GM12878 (cell line): ENCODE results near the gene MRC2. TPM values are rescaled to one million over a fixed set of nuclear protein-coding genes. Genes with fewer than 3 reads are reported as not detected.

Experiments used
- ATAC-seq: fragments of 200-7000 bp; cut with Tn5 transposase; 3 replicates; pipeline ENCODE4 v1.9.1; 2020; ENCODE audit warnings: mild to moderate bottlenecking, moderate library complexity
- BruUV-seq: library from RNA; stranded (reverse); fragments of 400-500 nt; replicated peaks from 2 replicates; lab custom pipeline; 2021; lab: Mats Ljungman, UMichigan
- CTCF ChIA-PET: fragments of 300-600 bp; sonication (Branson Sonifier 250); formaldehyde crosslinking; extraction: SDS; loops from one replicate; lab custom pipeline; 2021; ENCODE audit warnings: inconsistent platforms; lab: Yijun Ruan, JAX
- POLR2A ChIA-PET: fragments of 350-600 bp; formaldehyde crosslinking; extraction: SDS; loops from one replicate; lab custom pipeline; 2021; ENCODE audit warnings: inconsistent platforms; lab: Charles Lee
- RAD21 ChIA-PET: fragments of 300-600 bp; sonication (Branson Sonifier 250); formaldehyde crosslinking; loops from one replicate; lab custom pipeline; 2023; ENCODE audit warnings: antibody characterized with exemption; ENCODE audit not compliant: unreplicated experiment; lab: Charles Lee
- SMC1A ChIA-PET: fragments of 300-600 bp; sonication (Branson Sonifier 250); formaldehyde crosslinking; loops from one replicate; lab custom pipeline; 2023; ENCODE audit not compliant: unreplicated experiment, uncharacterized antibody; lab: Charles Lee
- DNase-seq: peaks from one replicate; pipeline ENCODE4 v3.0.0-alpha.2; 2011; ENCODE audit warnings: low read depth, low spot score
- FAIRE-seq: peaks from 3 replicates; lab custom pipeline; 2011; peaks lifted over from hg19 to GRCh38; lab: Jason Lieb, UNC
- H2AFZ ChIP-seq: 2 replicates; pipeline ENCODE4 v1.6.0; 2011; ENCODE audit warnings: low read depth, low read length, control low read depth; ENCODE audit not compliant: control insufficient read depth
- H3K27ac ChIP-seq: 2 replicates; pipeline ENCODE4 v1.5.1; 2011; ENCODE audit warnings: control low read depth; ENCODE audit not compliant: control insufficient read depth, insufficient read depth
- H3K27me3 ChIP-seq, 2 experiments: replicated peaks in 1 of 2; 2 replicates each; pipeline versions ENCODE4 v1.6.0 to v1.6.1; 2011; ENCODE audit warnings: low read length in 1 of 2; ENCODE audit not compliant: control insufficient read depth in 2 of 2, insufficient read depth in 2 of 2
- H3K36me3 ChIP-seq, 2 experiments: 2 replicates each; pipeline ENCODE4 v1.5.1; 2011; ENCODE audit warnings: low read length in 1 of 2; ENCODE audit not compliant: control insufficient read depth in 2 of 2, insufficient read depth in 2 of 2
- H3K4me1 ChIP-seq: 2 replicates; pipeline ENCODE4 v1.6.1; 2011; ENCODE audit warnings: mild to moderate bottlenecking, low read length, moderate library complexity, mixed read lengths; ENCODE audit not compliant: control insufficient read depth, insufficient read depth
- H3K4me2 ChIP-seq: 2 replicates; pipeline ENCODE4 v1.6.0; 2011; ENCODE audit warnings: control low read depth; ENCODE audit not compliant: control insufficient read depth, insufficient read depth
- H3K4me3 ChIP-seq: fragments of 200-600 bp; sonication (generic); 2 replicates; pipeline ENCODE4 v1.5.1; 2016
- H3K79me2 ChIP-seq: 2 replicates; pipeline ENCODE4 v1.6.0; 2011; ENCODE audit warnings: low read length; ENCODE audit not compliant: control insufficient read depth, insufficient read depth
- H3K9ac ChIP-seq: 2 replicates; pipeline ENCODE4 v1.8.0; 2011; ENCODE audit warnings: low read length, control low read depth, mixed read lengths; ENCODE audit not compliant: control insufficient read depth, insufficient read depth
- H3K9me3 ChIP-seq: replicated peaks from 3 replicates; pipeline ENCODE4 v1.5.1; 2011; ENCODE audit warnings: mild to moderate bottlenecking, low read length; ENCODE audit not compliant: control insufficient read depth, insufficient read depth
- H4K20me1 ChIP-seq: 2 replicates; pipeline ENCODE4 v1.6.0; 2011; ENCODE audit not compliant: control insufficient read depth, insufficient read depth
- BACH1 ChIP-seq: fragments of 450-650 bp; IDR thresholded peaks from 2 replicates; pipeline ENCODE4 v1.6.1; 2017; ENCODE audit warnings: mild to moderate bottlenecking, borderline replicate concordance
- CHD2 ChIP-seq: IDR thresholded peaks from 2 replicates; pipeline ENCODE4 v1.6.1; 2011; ENCODE audit warnings: low read depth, low read length, improper control_type of control experiment, borderline replicate concordance
- CHD4 ChIP-seq: fragments of 200-600 bp; sonication (generic); IDR thresholded peaks from 2 replicates; pipeline ENCODE4 v1.6.1; 2016; ENCODE audit warnings: mild to moderate bottlenecking
- FOXM1 ChIP-seq: IDR thresholded peaks from 2 replicates; pipeline ENCODE4 v1.6.1; 2012; ENCODE audit warnings: low read depth, mild to moderate bottlenecking, inconsistent platforms, low read length, moderate library complexity
- KLF5 ChIP-seq: fragments of 450-650 bp; IDR thresholded peaks from 2 replicates; pipeline ENCODE4 v1.6.1; 2014; ENCODE audit warnings: mild to moderate bottlenecking; ENCODE audit not compliant: partially characterized antibody
- LARP7 ChIP-seq: fragments of 450-650 bp; IDR thresholded peaks from 2 replicates; pipeline ENCODE4 v1.6.1; 2017; ENCODE audit warnings: mild to moderate bottlenecking
- WRNIP1 ChIP-seq: IDR thresholded peaks from 2 replicates; pipeline ENCODE4 v1.6.1; 2011; ENCODE audit warnings: low read depth, low read length, improper control_type of control experiment, borderline replicate concordance
- YY1 ChIP-seq: IDR thresholded peaks from 2 replicates; pipeline ENCODE4 v1.6.1; 2011; ENCODE audit warnings: low read depth, mild to moderate bottlenecking, low read length
- WGBS: methylation state at CpG from one replicate; pipeline ENCODE4 v1.1.6; 2016; ENCODE audit warnings: low lambda C conversion rate; ENCODE audit not compliant: insufficient replicate concordance, insufficient coverage; ENCODE audit errors: missing lambda C conversion rate; 5-methylcytosine and 5-hydroxymethylcytosine counted together
- in situ Hi-C: fragments of 300-500 bp; cut with MboI; formaldehyde crosslinking; loops from 9 replicates; pipeline ENCODE4 v1.14.3; 2018; ENCODE audit warnings: mixed read lengths
- intact Hi-C: fragments of 100-400 bp; cut with micrococcal nuclease; formaldehyde crosslinking; loops from one replicate; pipeline ENCODE4 v1.14.2; 2022; ENCODE audit not compliant: unreplicated experiment
- polyA plus RNA-seq, 11 experiments: library from polyadenylated mRNA; depleted of rRNA in 4 of 11; unstranded in 6 of 11; stranded (reverse) in 5 of 11; fragments of >200 nt; fragmentation: Nextera tagmentation in 4 of 11; fragmentation: Illumina TruSeq in 1 of 11; extraction: Ambion mirVana in 4 of 11; extraction: Trizol in 1 of 11; gene quantifications; 1 replicate in 1 of 11; 2 replicates in 10 of 11; pipeline versions ENCODE4 v1.2.1 to v1.2.3, GENCODE V29; 2011 to 2016; ENCODE audit warnings: inconsistent platforms in 2 of 11, missing spikeins in 2 of 11, low read depth in 1 of 11
- total RNA-seq, 4 experiments: library from RNA; depleted of rRNA in 3 of 4; stranded (reverse); fragments of >200 nt in 3 of 4; fragmentation: Illumina TruSeq in 1 of 4; extraction: Trizol in 1 of 4; gene quantifications; 2 replicates each; pipeline versions ENCODE4 v1.2.1 to v1.2.3, GENCODE V29; 2013 to 2021
- TF ChIP-seq, protein P1 (sequence below): fragments of 150-350 bp; IDR thresholded peaks from 2 replicates; pipeline ENCODE4 v1.6.1; 2014; ENCODE audit warnings: mild to moderate bottlenecking, low read depth, low read length
- TF ChIP-seq, protein P2 (sequence below): fragments of 450-650 bp; formaldehyde crosslinking; IDR thresholded peaks from 2 replicates; pipeline ENCODE4 v1.5.0; 2022; ENCODE audit warnings: mild to moderate bottlenecking, missing genetic modification characterization
- TF ChIP-seq, protein P3 (sequence below): fragments of 450-650 bp; IDR thresholded peaks from 2 replicates; pipeline ENCODE4 v1.6.1; 2017; ENCODE audit warnings: mild to moderate bottlenecking, low read depth, inconsistent platforms; ENCODE audit not compliant: poor library complexity, severe bottlenecking
- TF ChIP-seq, protein P4 (sequence below): IDR thresholded peaks from 2 replicates; pipeline ENCODE4 v1.6.1; 2012; ENCODE audit warnings: low read depth, low read length, improper control_type of control experiment
- TF ChIP-seq, protein P5 (sequence below): fragments of 450-650 bp; IDR thresholded peaks from 2 replicates; pipeline ENCODE4 v1.6.1; 2017; ENCODE audit warnings: borderline replicate concordance

Gene MRC2
- total and polyA plus RNA-seq, 10 of the 15 experiments (the other 5 are each of a cell fraction or from before 2014, with no cell fraction given): 0.04 to 0.96 (median 0.30) TPM; not detected in 1

DNA sequence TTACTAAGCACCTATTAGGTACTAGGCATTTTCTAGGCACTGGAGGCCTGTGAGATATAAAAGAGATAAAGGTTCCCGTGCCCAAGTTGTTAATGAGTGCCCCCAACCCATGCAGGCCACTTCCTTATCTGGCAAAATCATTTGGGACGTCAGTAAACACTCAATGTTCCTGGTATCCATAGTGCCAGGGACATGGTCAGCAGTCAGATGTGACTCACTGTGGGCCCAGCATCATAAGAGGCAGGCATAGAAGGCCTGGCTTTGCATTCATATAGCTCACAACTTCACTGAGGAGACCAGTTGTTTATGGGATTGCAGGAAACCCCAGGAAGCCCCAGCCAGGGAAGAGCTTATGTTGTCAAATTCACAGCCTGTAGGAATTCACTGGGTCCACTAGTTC lies 81.1 kb downstream of the MRC2 start (continued):
- TF ChIP-seq, protein P1, sequence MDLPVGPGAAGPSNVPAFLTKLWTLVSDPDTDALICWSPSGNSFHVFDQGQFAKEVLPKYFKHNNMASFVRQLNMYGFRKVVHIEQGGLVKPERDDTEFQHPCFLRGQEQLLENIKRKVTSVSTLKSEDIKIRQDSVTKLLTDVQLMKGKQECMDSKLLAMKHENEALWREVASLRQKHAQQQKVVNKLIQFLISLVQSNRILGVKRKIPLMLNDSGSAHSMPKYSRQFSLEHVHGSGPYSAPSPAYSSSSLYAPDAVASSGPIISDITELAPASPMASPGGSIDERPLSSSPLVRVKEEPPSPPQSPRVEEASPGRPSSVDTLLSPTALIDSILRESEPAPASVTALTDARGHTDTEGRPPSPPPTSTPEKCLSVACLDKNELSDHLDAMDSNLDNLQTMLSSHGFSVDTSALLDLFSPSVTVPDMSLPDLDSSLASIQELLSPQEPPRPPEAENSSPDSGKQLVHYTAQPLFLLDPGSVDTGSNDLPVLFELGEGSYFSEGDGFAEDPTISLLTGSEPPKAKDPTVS: no peak
- TF ChIP-seq WRNIP1: no peak
- TF ChIP-seq YY1: no peak
- no peak for TF ChIP-seq BACH1
- no peak for TF ChIP-seq CHD2
- TF ChIP-seq, protein P2, sequence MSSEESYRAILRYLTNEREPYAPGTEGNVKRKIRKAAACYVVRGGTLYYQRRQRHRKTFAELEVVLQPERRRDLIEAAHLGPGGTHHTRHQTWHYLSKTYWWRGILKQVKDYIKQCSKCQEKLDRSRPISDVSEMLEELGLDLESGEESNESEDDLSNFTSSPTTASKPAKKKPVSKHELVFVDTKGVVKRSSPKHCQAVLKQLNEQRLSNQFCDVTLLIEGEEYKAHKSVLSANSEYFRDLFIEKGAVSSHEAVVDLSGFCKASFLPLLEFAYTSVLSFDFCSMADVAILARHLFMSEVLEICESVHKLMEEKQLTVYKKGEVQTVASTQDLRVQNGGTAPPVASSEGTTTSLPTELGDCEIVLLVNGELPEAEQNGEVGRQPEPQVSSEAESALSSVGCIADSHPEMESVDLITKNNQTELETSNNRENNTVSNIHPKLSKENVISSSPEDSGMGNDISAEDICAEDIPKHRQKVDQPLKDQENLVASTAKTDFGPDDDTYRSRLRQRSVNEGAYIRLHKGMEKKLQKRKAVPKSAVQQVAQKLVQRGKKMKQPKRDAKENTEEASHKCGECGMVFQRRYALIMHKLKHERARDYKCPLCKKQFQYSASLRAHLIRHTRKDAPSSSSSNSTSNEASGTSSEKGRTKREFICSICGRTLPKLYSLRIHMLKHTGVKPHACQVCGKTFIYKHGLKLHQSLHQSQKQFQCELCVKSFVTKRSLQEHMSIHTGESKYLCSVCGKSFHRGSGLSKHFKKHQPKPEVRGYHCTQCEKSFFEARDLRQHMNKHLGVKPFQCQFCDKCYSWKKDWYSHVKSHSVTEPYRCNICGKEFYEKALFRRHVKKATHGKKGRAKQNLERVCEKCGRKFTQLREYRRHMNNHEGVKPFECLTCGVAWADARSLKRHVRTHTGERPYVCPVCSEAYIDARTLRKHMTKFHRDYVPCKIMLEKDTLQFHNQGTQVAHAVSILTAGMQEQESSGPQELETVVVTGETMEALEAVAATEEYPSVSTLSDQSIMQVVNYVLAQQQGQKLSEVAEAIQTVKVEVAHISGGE: no peak

DNA sequence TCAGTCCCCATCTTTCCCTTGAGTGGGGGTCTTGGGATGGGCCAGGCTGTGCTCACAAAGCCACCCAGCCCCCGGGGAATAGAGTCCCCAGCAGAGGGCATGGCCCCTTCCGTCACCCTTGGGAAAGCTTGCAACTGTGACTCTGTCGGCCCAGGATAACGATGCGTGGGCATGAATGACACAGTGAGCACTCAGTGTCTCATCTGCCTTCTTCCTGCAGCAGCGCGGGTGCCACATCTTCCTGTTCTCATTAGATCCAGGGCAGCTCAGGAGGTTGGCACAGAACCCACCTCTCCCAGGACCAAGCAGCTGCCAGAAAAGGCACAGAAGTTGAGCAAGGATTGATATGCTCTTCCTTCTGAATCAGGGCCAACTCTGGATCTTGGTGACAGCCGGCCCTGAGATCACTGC lies 84.7 kb downstream of the MRC2 start:
- ATAC-seq (no peak), FAIRE-seq (no peak), DNase-seq (no peak)
- peaks cover 7% of the 10 kb centered on the region; the same call in 2 of the 3 replicates for H3K9me3 ChIP-seq
- POLR2A ChIA-PET: no interaction called here
- no peak overlapping the region for H3K4me2 ChIP-seq
- H3K27ac ChIP-seq: no peak overlapping the region
- CTCF ChIA-PET: no interaction called here
- H2AFZ ChIP-seq: no peak overlapping the region
- SMC1A ChIA-PET: no interaction called here
- H3K36me3 ChIP-seq: no peaks in the 10 kb centered on the region
- RAD21 ChIA-PET: no interaction called here
- H3K79me2 ChIP-seq: no peaks in the 10 kb centered on the region
- in situ Hi-C loops: loop anchor here (5.0 kb wide), 1 partner anchor 260 kb away; no protein-coding TSS in a partner anchor
- H3K4me3 ChIP-seq: no peak overlapping the region
- H3K4me1 ChIP-seq: no peaks in the 10 kb centered on the region
- TF ChIP-seq, protein P3, sequence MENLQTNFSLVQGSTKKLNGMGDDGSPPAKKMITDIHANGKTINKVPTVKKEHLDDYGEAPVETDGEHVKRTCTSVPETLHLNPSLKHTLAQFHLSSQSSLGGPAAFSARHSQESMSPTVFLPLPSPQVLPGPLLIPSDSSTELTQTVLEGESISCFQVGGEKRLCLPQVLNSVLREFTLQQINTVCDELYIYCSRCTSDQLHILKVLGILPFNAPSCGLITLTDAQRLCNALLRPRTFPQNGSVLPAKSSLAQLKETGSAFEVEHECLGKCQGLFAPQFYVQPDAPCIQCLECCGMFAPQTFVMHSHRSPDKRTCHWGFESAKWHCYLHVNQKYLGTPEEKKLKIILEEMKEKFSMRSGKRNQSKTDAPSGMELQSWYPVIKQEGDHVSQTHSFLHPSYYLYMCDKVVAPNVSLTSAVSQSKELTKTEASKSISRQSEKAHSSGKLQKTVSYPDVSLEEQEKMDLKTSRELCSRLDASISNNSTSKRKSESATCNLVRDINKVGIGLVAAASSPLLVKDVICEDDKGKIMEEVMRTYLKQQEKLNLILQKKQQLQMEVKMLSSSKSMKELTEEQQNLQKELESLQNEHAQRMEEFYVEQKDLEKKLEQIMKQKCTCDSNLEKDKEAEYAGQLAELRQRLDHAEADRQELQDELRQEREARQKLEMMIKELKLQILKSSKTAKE: no peak
- no peak for TF ChIP-seq CHD4
- no peak for TF ChIP-seq FOXM1
- no peak for TF ChIP-seq LARP7
- TF ChIP-seq, protein P4, sequence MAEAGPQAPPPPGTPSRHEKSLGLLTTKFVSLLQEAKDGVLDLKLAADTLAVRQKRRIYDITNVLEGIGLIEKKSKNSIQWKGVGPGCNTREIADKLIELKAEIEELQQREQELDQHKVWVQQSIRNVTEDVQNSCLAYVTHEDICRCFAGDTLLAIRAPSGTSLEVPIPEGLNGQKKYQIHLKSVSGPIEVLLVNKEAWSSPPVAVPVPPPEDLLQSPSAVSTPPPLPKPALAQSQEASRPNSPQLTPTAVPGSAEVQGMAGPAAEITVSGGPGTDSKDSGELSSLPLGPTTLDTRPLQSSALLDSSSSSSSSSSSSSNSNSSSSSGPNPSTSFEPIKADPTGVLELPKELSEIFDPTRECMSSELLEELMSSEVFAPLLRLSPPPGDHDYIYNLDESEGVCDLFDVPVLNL: no peak
- TF ChIP-seq KLF5: no peak
- TF ChIP-seq, protein P5, sequence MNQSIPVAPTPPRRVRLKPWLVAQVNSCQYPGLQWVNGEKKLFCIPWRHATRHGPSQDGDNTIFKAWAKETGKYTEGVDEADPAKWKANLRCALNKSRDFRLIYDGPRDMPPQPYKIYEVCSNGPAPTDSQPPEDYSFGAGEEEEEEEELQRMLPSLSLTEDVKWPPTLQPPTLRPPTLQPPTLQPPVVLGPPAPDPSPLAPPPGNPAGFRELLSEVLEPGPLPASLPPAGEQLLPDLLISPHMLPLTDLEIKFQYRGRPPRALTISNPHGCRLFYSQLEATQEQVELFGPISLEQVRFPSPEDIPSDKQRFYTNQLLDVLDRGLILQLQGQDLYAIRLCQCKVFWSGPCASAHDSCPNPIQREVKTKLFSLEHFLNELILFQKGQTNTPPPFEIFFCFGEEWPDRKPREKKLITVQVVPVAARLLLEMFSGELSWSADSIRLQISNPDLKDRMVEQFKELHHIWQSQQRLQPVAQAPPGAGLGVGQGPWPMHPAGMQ: no peak
- TF ChIP-seq, all 136 proteins: peak for 0
- no peaks in the 10 kb centered on the region for H4K20me1 ChIP-seq
- no peak overlapping the region for H3K9ac ChIP-seq
- intact Hi-C loops: no loop called here
- BruUV-seq: no TSS peak
- no peaks in the 10 kb centered on the region for H3K27me3 ChIP-seq
- 62% methylated on average over 8 of the region's 8 CpGs for WGBS
